ENCODE results near the gene SLC6A4. TPM values are rescaled to one million over a fixed set of nuclear protein-coding genes. Genes with fewer than 3 reads are reported as not detected.

SLC6A4 gene
- 0.22 TPM for total RNA-seq
- long read RNA-seq, result 0 reads

GRCh38 chr17:30235386-30236296, at the start of gene SLC6A4:
Gene SLC6A4, minus strand, starts transcription at chr17:30235697. Its CDS starts 13,739 bp downstream, at chr17:30221958.
- no peak for DNase-seq (ENCODE audit: missing footprints)
- ATAC-seq, result no peak
- intact Hi-C loops (cut with DNase I), result loop anchor here (5.0 kb wide), 1 partner anchor 108 kb away; no protein-coding TSS in a partner anchor

- DNase-seq (ENCODE audit: missing footprints) (no peak), ATAC-seq (no peak)
- intact Hi-C loops (cut with DNase I), result loop anchor here (2.0 to 5.0 kb wide), 2 partner anchors 152 to 174 kb away; no protein-coding TSS in a partner anchor
Observed at GRCh38 chr17:30279156-30279555, 43.7 kb upstream of the SLC6A4 start.

- ATAC-seq (no peak), DNase-seq (ENCODE audit: missing footprints) (no peak)
- intact Hi-C loops (cut with DNase I), result loop anchor here (2.0 to 5.0 kb wide), 2 partner anchors 151 to 173 kb away; no protein-coding TSS in a partner anchor
Observed at GRCh38 chr17:30278032-30278431, 42.5 kb upstream of the SLC6A4 start.

GRCh38 chr17:30275911-30276310, 40.4 kb upstream of the SLC6A4 start:
- ATAC-seq, result no peak

GRCh38 chr17:30274887-30275286, 39.4 kb upstream of the SLC6A4 start:
- ATAC-seq (no peak), DNase-seq (ENCODE audit: missing footprints) (no peak)
- intact Hi-C loops (cut with DNase I), result loop anchor here (5.0 kb wide), 1 partner anchor 148 kb away; no protein-coding TSS in a partner anchor

More at GRCh38 chr17:30275911-30276310, 40.4 kb upstream of the SLC6A4 start:
- intact Hi-C loops (cut with DNase I), result loop anchor here (5.0 kb wide), 1 partner anchor 149 kb away; no protein-coding TSS in a partner anchor
- no peak for DNase-seq (ENCODE audit: missing footprints)

- intact Hi-C loops (cut with DNase I), result no loop called here
- ATAC-seq (no peak), DNase-seq (ENCODE audit: missing footprints) (no peak)
Observed at GRCh38 chr17:30273373-30273772, 37.9 kb upstream of the SLC6A4 start.

GRCh38 chr17:30271102-30271501, 35.6 kb upstream of the SLC6A4 start:
- DNase-seq (ENCODE audit: missing footprints) (no peak), ATAC-seq (no peak)
- intact Hi-C loops (cut with DNase I), result no loop called here

GRCh38 chr17:30267625-30268024, 32.1 kb upstream of the SLC6A4 start:
- ATAC-seq, result no peak
- intact Hi-C loops (cut with DNase I), result no loop called here
- no peak for DNase-seq (ENCODE audit: missing footprints)

- intact Hi-C loops (cut with DNase I), result no loop called here
- ATAC-seq (peak; percentile 75), DNase-seq (ENCODE audit: missing footprints) (no peak)
Observed at GRCh38 chr17:30263552-30264333, 28.2 kb upstream of the SLC6A4 start.

GRCh38 chr17:30256756-30257506, 21.4 kb upstream of the SLC6A4 start:
- no peak for DNase-seq (ENCODE audit: missing footprints)
- ATAC-seq, result no peak
- intact Hi-C loops (cut with DNase I), result no loop called here

- ATAC-seq (no peak), DNase-seq (ENCODE audit: missing footprints) (no peak)
- intact Hi-C loops (cut with DNase I), result no loop called here
Observed at GRCh38 chr17:30254150-30254549, 18.7 kb upstream of the SLC6A4 start.

GRCh38 chr17:30253312-30253711, 17.8 kb upstream of the SLC6A4 start:
- ATAC-seq, result peak; percentile 14
- DNase-seq (ENCODE audit: missing footprints), result no peak
- intact Hi-C loops (cut with DNase I), result no loop called here

GRCh38 chr17:30251931-30252330, 16.4 kb upstream of the SLC6A4 start:
- intact Hi-C loops (cut with DNase I), result no loop called here
- ATAC-seq, result no peak
- DNase-seq (ENCODE audit: missing footprints), result no peak

GRCh38 chr17:30249460-30249859, 14.0 kb upstream of the SLC6A4 start:
- intact Hi-C loops (cut with DNase I), result no loop called here
- DNase-seq (ENCODE audit: missing footprints), result no peak
- no peak for ATAC-seq

GRCh38 chr17:30248786-30249185, 13.3 kb upstream of the SLC6A4 start:
- ATAC-seq (peak; percentile 84), DNase-seq (ENCODE audit: missing footprints) (no peak)
- intact Hi-C loops (cut with DNase I), result no loop called here

GRCh38 chr17:30246460-30246859, 11.0 kb upstream of the SLC6A4 start:
- ATAC-seq (no peak), DNase-seq (ENCODE audit: missing footprints) (no peak)
- intact Hi-C loops (cut with DNase I), result no loop called here

- DNase-seq (ENCODE audit: missing footprints) (no peak), ATAC-seq (no peak)
- intact Hi-C loops (cut with DNase I), result no loop called here
Observed at GRCh38 chr17:30244853-30245385, 9.4 kb upstream of the SLC6A4 start.

- ATAC-seq (no peak), DNase-seq (ENCODE audit: missing footprints) (no peak)
- intact Hi-C loops (cut with DNase I), result no loop called here
Observed at GRCh38 chr17:30243568-30243967, 8.1 kb upstream of the SLC6A4 start.
